ENCODE data around the gene TYK2.
"Not testable (repeated sequence)": the region's sequence is repeated elsewhere in the genome, so short reads cannot be mapped to it uniquely, and the experiment has no call there.

TYK2 gene

DNA sequence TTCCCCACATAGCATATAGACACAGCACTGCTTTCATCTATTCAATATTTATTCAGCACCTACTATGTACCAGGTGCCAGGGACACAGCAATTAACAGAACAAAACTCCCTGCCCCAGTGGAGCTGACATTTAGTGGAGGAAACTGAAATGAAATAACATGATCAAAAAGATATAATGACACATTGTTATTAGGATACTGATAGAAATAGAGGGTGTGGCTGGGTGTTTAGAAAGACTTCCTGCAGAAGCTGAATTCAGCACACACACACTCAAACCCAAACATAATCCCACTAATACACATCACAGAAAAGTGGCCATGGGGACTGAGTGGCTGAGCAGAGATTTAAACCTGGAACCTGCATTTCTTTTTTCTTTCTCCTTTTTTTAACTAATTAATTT is 26.7 kb upstream of the TYK2 start:
- no peak for DNase-seq (ENCODE audit: low spot score)

- DNase-seq (ENCODE audit: low spot score): no peak
Observed at GRCh38 chr19:10406191-10406590, 25.8 kb upstream of the TYK2 start.

- DNase-seq (ENCODE audit: low spot score): no peak
Observed at GRCh38 chr19:10404888-10405820, 24.8 kb upstream of the TYK2 start.

- DNase-seq (ENCODE audit: low spot score): peak; percentile 99
Observed at GRCh38 chr19:10403137-10404021, 23.0 kb upstream of the TYK2 start, which contains the start of gene CDC37. CDC37 (minus strand) TSS chr19:10403542; CDS start chr19:10403479, 63 bp downstream.

DNA sequence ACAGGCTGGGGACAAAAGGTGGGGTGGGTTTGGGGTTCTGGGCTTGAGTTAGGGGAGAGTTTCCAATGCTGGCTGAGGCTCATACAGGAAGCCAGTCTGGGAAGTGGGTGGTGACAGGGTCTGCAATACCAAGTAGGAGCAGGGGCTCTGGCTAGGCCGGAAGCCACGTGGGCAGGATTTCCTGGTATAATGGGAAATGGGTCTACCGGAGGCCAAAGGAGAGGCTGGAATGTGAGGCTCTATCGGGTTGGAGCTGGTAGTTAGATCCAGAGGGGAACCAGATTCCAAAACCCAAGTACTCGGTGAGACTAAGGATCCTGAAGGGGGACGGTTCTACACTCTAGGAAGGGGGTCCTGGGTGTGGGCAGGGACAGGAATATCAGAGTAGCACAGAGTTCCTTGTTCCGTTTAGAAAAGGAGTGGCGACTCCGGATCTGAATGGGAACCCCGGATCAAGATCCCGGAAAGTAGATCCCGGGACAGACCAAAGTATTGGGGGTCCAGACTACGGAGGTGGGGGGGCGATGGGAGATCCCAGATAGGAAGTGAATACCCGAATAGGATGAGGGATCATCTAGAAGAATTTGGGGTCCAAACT is 22.2 kb upstream of the TYK2 start:
- no peak for DNase-seq (ENCODE audit: low spot score)

DNA sequence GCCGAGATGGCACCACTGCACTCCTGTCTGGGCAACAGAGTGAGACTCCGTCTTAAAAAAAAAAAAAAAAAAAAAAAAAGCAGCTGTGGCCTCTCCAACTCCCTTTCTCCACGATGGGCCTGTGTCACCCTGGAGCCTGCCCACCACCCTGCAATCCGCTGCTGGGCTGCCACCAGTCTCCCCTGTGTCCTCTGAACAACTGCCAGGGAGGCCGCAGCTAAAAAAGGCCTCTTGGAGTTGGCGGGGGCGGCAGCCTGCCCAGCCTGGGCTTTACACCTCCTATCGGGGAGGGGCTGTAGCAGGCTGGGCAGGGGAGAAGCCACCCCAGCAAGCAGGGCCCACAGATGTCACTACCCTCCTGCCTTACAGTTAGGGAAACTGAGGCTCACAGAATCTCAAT is 19.5 kb upstream of the TYK2 start:
- no peak for DNase-seq (ENCODE audit: low spot score)

- DNase-seq (ENCODE audit: low spot score): not testable (repeated sequence)
Observed at GRCh38 chr19:10399340-10399739, 19.0 kb upstream of the TYK2 start.

- DNase-seq (ENCODE audit: low spot score): no peak
Observed at GRCh38 chr19:10398819-10399218, 18.4 kb upstream of the TYK2 start.

GRCh38 chr19:10395917-10396316 is 15.5 kb upstream of the TYK2 start:
- DNase-seq (ENCODE audit: low spot score): no peak

GRCh38 chr19:10395436-10395835 is 15.1 kb upstream of the TYK2 start:
- DNase-seq (ENCODE audit: low spot score): no peak

DNA sequence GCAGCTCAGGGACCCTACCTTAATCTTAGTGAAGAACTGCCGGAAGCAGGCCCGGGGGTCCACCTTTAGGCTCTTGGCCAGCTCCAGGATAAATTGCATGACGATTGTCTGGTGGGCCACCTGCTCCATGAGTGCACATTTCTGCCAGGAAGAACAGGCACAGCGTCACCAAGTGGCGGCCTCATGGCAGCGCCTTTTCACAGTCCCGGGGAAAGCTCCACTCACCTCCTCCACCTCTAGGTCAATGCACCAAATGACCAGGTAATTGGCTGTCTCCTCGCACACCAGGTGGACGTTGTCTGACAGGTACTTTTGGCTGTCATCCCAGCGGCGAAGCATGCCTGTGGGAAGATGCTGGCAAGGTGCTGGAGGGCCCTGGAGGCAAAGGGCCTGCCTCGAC is 14.6 kb upstream of the TYK2 start:
- no peak for DNase-seq (ENCODE audit: low spot score)

- no peak for DNase-seq (ENCODE audit: low spot score)
Observed at GRCh38 chr19:10393137-10393536, 12.8 kb upstream of the TYK2 start.

DNA sequence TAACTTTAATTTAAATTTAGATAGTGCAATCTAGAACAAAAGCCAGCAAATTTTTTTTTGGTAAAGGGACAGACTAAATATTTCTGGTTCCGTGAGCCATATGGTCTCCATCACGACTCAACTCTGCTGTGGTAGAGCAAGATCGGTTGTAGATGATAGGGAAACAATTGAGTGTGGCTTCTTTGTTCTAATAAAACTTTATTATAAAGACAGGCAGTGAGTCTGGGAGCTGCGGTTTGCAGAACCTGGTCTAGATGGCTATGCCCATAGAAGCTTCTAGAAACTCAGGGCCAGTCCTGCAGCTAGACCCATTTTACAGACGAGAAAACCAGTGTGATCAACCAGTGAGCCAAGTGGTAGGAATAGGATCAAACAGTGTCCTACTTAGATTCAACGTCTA is 11.7 kb upstream of the TYK2 start:
- DNase-seq (ENCODE audit: low spot score): no peak

DNA sequence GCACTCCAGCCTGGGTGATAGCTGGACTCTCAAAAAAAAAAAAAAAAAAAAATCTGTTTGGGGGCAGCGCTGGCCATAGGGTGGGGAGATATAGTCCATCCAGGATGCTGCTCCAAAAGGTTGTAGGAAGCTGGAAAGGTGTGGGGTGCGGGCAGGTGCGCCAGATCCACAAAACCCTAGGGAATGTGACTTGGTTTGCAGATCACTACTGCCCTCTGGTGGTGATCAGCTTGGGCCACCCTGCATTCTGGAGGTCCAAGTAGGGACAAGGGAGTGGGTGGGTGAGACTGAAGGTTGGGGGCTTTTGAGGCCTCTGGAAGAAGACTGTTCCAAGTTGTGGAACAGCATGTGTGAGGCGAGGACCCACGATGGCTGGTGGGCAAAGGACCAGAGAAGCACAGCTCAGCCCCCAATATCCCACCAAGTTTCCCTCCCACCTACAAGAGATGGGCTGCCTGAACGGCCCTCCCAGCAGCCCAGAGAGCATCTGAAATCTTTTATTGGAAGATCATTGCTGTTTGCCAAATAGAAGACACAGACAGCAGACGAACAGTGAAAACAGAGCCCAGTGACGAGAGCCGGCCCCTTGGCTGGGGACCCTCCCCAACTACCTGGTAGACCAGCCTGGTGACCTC is 10.4 kb upstream of the TYK2 start:
- DNase-seq (ENCODE audit: low spot score): peak; percentile 80

- no peak for DNase-seq (ENCODE audit: low spot score)
Observed at GRCh38 chr19:10389863-10390262, 9.5 kb upstream of the TYK2 start.

GRCh38 chr19:10388957-10389356 is 8.6 kb upstream of the TYK2 start:
- peak; percentile 69 for DNase-seq (ENCODE audit: low spot score)

GRCh38 chr19:10384580-10384979 is 4.2 kb upstream of the TYK2 start:
- no peak for DNase-seq (ENCODE audit: low spot score)

GRCh38 chr19:10383223-10383499 is 2.8 kb upstream of the TYK2 start:
- not testable (repeated sequence) for DNase-seq (ENCODE audit: low spot score)

- peak; percentile 44 for DNase-seq (ENCODE audit: low spot score)
Observed at GRCh38 chr19:10379880-10380312, 476 bp downstream of the TYK2 start.

DNA sequence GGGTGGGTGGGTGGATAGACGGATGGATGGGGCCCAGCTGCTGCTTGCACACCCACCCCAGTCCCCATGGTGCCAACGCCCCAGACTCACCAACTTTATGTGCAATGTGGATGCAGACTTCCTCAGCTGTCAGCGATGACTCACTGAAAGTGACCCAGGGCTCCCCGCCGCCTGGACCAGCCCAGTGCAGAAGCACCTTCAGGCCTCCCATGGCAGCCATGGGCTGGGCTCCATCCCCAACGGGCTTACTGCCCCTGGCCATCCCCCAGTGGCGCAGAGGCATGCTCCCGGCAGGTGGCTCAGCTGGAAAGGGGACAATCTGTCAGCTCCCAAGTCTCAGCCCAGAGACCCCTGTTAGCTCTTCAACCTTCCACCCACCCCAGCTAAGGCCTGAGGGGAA is 2.2 kb downstream of the TYK2 start:
- no peak for DNase-seq (ENCODE audit: low spot score)

DNA sequence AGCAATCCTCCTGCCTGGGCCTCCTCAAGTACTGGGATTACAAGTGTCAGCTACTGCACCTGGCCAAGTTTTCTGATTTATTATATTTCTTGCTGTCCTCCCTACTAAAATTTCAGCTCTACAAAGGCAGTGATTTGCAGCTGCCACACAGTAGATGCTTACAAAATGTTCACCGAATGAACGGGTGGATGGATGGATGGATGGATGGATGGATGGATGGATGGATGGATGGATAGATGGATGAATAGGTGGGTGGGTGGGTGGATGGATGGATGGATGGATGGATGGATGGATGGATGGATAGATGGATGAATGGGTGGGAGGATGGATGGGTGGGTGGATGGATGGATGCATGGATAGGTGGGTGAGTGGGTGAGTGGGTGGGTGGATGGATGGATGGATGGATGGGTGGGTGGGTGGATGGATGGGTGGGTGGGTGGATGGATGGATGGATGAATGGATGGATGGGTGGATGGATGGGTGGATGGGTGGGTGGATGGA is 3.2 kb downstream of the TYK2 start:
- DNase-seq (ENCODE audit: low spot score): not testable (repeated sequence)

GRCh38 chr19:10374931-10375330 is 5.4 kb downstream of the TYK2 start:
- no peak for DNase-seq (ENCODE audit: low spot score)
